PC-9 (cell line): ENCODE measurements around the gene KIAA0040. TPM values are rescaled to one million over a fixed set of nuclear protein-coding genes. Genes with fewer than 3 reads are reported as not detected.
A peak's percentile ranks its signal among the peaks of the same experiment; 100 is the strongest.

ENCODE experiments used
- BruUV-seq: library from RNA; stranded (reverse); fragments of 400-500 nt; replicated peaks from 2 replicates; lab custom pipeline; 2021; lab: Mats Ljungman, UMichigan
- CTCF ChIA-PET: fragments of 300-600 bp; sonication (Branson Sonifier 250); formaldehyde crosslinking; loops from one replicate; lab custom pipeline; 2022; ENCODE audit warnings: antibody characterized with exemption; lab: Charles Lee
- POLR2A ChIA-PET: fragments of 300-600 bp; sonication (Branson Sonifier 250); formaldehyde crosslinking; loops from one replicate; lab custom pipeline; 2022; ENCODE audit warnings: antibody characterized with exemption; ENCODE audit not compliant: unreplicated experiment; lab: Charles Lee
- DNase-seq, 2 experiments: peaks; one replicate each; pipeline versions ENCODE4 v3.0.0 to v3.0.0-alpha.2; 2015 to 2022; ENCODE audit warnings: mixed read lengths in 1 of 2
- H2AFZ ChIP-seq: fragments of 200-600 bp; sonication (generic); 2 replicates; pipeline ENCODE4 v1.8.1; 2017; ENCODE audit warnings: antibody characterized with exemption
- H3F3A ChIP-seq: fragments of 200-600 bp; sonication (generic); 2 replicates; pipeline ENCODE4 v1.8.1; 2017; ENCODE audit warnings: antibody characterized with exemption, mild to moderate bottlenecking, low read depth; ENCODE audit not compliant: insufficient read depth
- H3K27ac ChIP-seq: fragments of 200-600 bp; sonication (generic); 2 replicates; pipeline ENCODE4 v1.6.1; 2016; ENCODE audit warnings: mixed run types
- H3K27me3 ChIP-seq: fragments of 200-600 bp; sonication (generic); 2 replicates; pipeline ENCODE4 v1.6.1; 2016; ENCODE audit warnings: low read depth, mixed run types; ENCODE audit not compliant: insufficient read depth
- H3K36me3 ChIP-seq: fragments of 200-600 bp; sonication (generic); 2 replicates; pipeline ENCODE4 v1.6.1; 2016; ENCODE audit warnings: low read depth, mixed run types
- H3K4me1 ChIP-seq: fragments of 200-600 bp; sonication (generic); replicated peaks from 2 replicates; pipeline ENCODE4 v1.6.1; 2016; ENCODE audit warnings: mixed run types; ENCODE audit not compliant: insufficient read depth
- H3K4me2 ChIP-seq: fragments of 200-600 bp; sonication (generic); 2 replicates; pipeline ENCODE4 v1.6.1; 2017; ENCODE audit warnings: mixed run types
- H3K4me3 ChIP-seq: fragments of 200-600 bp; sonication (generic); 2 replicates; pipeline ENCODE4 v1.6.1; 2016; ENCODE audit warnings: mixed run types
- H3K79me2 ChIP-seq: fragments of 200-600 bp; sonication (generic); 2 replicates; pipeline ENCODE4 v1.6.1; 2017; ENCODE audit warnings: low read depth, mixed run types
- H3K9me2 ChIP-seq: fragments of 200-600 bp; sonication (generic); 2 replicates; pipeline ENCODE4 v1.8.1; 2017; ENCODE audit warnings: mild to moderate bottlenecking; ENCODE audit not compliant: insufficient read depth
- H3K9me3 ChIP-seq: fragments of 200-600 bp; sonication (generic); 2 replicates; pipeline ENCODE4 v1.8.1; 2016; ENCODE audit warnings: low read depth; ENCODE audit not compliant: insufficient read depth
- H4K20me1 ChIP-seq: fragments of 200-600 bp; sonication (generic); 2 replicates; pipeline ENCODE4 v1.8.1; 2017; ENCODE audit not compliant: insufficient read depth
- EZH2 ChIP-seq: fragments of 200-600 bp; sonication (generic); IDR thresholded peaks from 2 replicates; pipeline ENCODE4 v1.8.0; 2017; ENCODE audit warnings: antibody characterized with exemption, low read depth
- intact Hi-C: fragments of 100-400 bp; cut with micrococcal nuclease; formaldehyde crosslinking; loops from one replicate; pipeline ENCODE4 v1.10.0; 2022; ENCODE audit not compliant: unreplicated experiment
- total RNA-seq: library from RNA; stranded (reverse); gene quantifications from 2 replicates; pipeline ENCODE4 v1.2.3, GENCODE V29; 2021
- TF ChIP-seq, protein P1 (sequence below): fragments of 200-600 bp; sonication (generic); conservative IDR thresholded peaks from 2 replicates; pipeline ENCODE4 v1.6.1; 2017; ENCODE audit warnings: mixed run types, antibody characterized with exemption, mild to moderate bottlenecking, moderate library complexity

The KIAA0040 gene
- total RNA-seq, 1 experiment from 2014 or later, result 8.8 TPM

DNA sequence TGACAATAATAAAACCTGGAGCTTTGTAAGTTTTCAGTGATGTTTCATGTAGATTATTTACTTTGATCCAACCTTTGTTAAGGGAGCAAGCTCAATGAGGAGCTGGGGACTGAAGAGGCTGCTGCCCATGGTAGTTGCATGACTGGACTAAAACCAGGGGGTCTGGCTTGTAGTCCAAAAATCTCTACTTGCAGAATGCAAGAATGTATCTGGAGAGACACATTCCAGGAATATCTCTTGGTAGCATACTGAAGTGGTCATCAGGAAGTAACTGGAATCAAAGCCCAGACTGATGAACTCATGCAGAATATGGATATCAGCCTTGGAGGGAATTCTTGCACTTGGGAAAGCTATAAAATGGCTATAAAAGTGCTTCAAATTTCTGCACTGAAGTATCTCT lies 5.8 kb upstream of the KIAA0040 start:
- H3K4me2 ChIP-seq, result peak overlapping the region; percentile 2; the same call in 1 of the 2 replicates
- DNase-seq, result no peak
- no peaks in the 10 kb centered on the region for H3K9me2 ChIP-seq
- H3K27ac ChIP-seq, result peak overlapping the region; percentile 93
- no peaks in the 10 kb centered on the region for H4K20me1 ChIP-seq
- no peak overlapping the region for H2AFZ ChIP-seq
- TF ChIP-seq, protein P1, sequence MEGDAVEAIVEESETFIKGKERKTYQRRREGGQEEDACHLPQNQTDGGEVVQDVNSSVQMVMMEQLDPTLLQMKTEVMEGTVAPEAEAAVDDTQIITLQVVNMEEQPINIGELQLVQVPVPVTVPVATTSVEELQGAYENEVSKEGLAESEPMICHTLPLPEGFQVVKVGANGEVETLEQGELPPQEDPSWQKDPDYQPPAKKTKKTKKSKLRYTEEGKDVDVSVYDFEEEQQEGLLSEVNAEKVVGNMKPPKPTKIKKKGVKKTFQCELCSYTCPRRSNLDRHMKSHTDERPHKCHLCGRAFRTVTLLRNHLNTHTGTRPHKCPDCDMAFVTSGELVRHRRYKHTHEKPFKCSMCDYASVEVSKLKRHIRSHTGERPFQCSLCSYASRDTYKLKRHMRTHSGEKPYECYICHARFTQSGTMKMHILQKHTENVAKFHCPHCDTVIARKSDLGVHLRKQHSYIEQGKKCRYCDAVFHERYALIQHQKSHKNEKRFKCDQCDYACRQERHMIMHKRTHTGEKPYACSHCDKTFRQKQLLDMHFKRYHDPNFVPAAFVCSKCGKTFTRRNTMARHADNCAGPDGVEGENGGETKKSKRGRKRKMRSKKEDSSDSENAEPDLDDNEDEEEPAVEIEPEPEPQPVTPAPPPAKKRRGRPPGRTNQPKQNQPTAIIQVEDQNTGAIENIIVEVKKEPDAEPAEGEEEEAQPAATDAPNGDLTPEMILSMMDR, result no peak
- TF ChIP-seq EZH2, result no peak
- intact Hi-C loops, result loop anchor here (10.0 kb wide), 1 partner anchor 324 kb away; no protein-coding TSS in a partner anchor
- BruUV-seq, result no TSS peak
- H3K79me2 ChIP-seq, result no peaks in the 10 kb centered on the region
- H3K4me1 ChIP-seq, result peaks cover 27% of the 10 kb centered on the region
- H3K4me3 ChIP-seq, result no peak overlapping the region
- H3K9me3 ChIP-seq, result no peaks in the 10 kb centered on the region
- no peaks in the 10 kb centered on the region for H3K27me3 ChIP-seq
- CTCF ChIA-PET, result interaction anchor here (0.6 kb wide), 1 partner anchor 119 kb away, joined by 3 read pairs; no protein-coding TSS in a partner anchor
- H3F3A ChIP-seq, result peaks cover 24% of the 10 kb centered on the region
- POLR2A ChIA-PET, result no interaction called here
- no peaks in the 10 kb centered on the region for H3K36me3 ChIP-seq

DNA sequence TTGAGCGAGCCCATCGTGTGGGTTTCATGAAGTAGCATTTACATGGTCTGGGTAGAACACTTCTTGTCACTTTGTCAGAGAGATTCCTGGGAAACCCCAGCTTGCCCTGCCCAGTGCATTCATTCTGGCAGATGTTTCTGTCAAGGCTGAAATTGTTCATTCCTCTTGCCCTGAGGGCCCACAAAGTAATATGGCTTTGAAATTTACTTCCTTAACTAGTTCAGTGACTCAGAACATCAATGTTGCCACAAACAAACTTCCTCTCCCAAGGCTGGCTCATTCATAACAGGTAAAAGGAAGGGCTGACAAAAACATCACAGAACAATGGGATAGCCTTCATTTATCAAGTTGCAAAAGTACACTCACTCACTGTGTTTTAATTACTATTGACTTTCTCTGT lies 5.0 kb upstream of the KIAA0040 start:
- Histone ChIP-seq H3K27ac (peak overlapping the region; percentile 93), H2AFZ (no peak overlapping the region), H3K36me3 (no peaks in the 10 kb centered on the region), H3K4me3 (no peak overlapping the region), H3K79me2 (no peaks in the 10 kb centered on the region), H3K9me3 (no peaks in the 10 kb centered on the region), H3K27me3 (no peaks in the 10 kb centered on the region), H3K4me1 (peaks cover 30% of the 10 kb centered on the region), H3K9me2 (no peaks in the 10 kb centered on the region), H3F3A (peaks cover 27% of the 10 kb centered on the region), H3K4me2 (peak overlapping the region; percentile 58), H4K20me1 (no peaks in the 10 kb centered on the region)
- TF ChIP-seq, protein P1, result no peak
- TF ChIP-seq EZH2, result no peak
- intact Hi-C loops, result loop anchor here (1.0 to 10.0 kb wide), 2 partner anchors 72 to 323 kb away; no protein-coding TSS in a partner anchor
- ChIA-PET POLR2A (no interaction called here), CTCF (no interaction called here)
- no TSS peak for BruUV-seq
- peak; percentile 76 to 99 for DNase-seq

DNA sequence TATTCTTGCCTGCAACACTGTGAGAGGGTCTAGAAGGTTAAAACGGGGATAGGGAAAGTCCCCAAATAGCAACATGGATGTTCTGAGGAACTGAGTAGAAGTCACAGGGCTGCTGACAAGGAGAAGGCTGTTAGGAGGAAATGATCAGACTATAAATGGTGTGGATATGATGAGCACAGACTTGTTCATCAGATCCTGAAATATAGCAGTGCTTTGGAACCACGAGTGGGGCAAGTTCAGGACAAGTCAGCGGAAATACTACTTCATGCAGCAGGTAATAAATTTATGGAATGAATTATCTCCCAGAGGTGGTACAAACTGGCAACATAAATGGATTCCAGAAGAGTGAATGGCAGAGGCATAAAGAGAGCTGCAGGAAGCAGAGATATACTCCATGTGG lies 3.2 kb upstream of the KIAA0040 start:
- H3K4me2 ChIP-seq, result no peak overlapping the region
- CTCF ChIA-PET, result no interaction called here
- H3K9me3 ChIP-seq, result no peaks in the 10 kb centered on the region
- no peak for TF ChIP-seq EZH2
- TF ChIP-seq, protein P1, result no peak
- BruUV-seq, result no TSS peak
- no peak overlapping the region for H3K4me3 ChIP-seq
- H3K79me2 ChIP-seq, result peaks cover 5% of the 10 kb centered on the region
- no peak overlapping the region for H2AFZ ChIP-seq
- intact Hi-C loops, result loop anchor here (10.0 kb wide), 1 partner anchor 321 kb away; no protein-coding TSS in a partner anchor
- POLR2A ChIA-PET, result no interaction called here
- no peak for DNase-seq
- no peaks in the 10 kb centered on the region for H4K20me1 ChIP-seq
- H3K36me3 ChIP-seq, result no peaks in the 10 kb centered on the region
- peaks cover 38% of the 10 kb centered on the region for H3K4me1 ChIP-seq
- peaks cover 32% of the 10 kb centered on the region for H3F3A ChIP-seq
- H3K27ac ChIP-seq, result no peak overlapping the region
- no peaks in the 10 kb centered on the region for H3K9me2 ChIP-seq
- H3K27me3 ChIP-seq, result no peaks in the 10 kb centered on the region
